Esophagus squamous epithelium (tissue), 4 donors: ENCODE data around the gene RPS6KC1.

Experiments
- POLR2A ChIP-seq, 4 donors: fragments of 450-650 bp; IDR thresholded peaks; one replicate each; pipeline ENCODE4 v1.6.1; 2017; ENCODE audit warnings: antibody characterized with exemption in 4 of 4, mild to moderate bottlenecking in 4 of 4, moderate library complexity in 3 of 4
- TF ChIP-seq, protein P1 (sequence below), 6 experiments: fragments of 450-650 bp in 4 of 6; fragments of 200-600 bp in 2 of 6; sonication (generic) in 2 of 6; IDR thresholded peaks; one replicate each; pipeline ENCODE4 v1.5.1; 2016 to 2019; ENCODE audit warnings: antibody characterized with exemption in 6 of 6, mild to moderate bottlenecking in 4 of 6, moderate library complexity in 4 of 6

DNA sequence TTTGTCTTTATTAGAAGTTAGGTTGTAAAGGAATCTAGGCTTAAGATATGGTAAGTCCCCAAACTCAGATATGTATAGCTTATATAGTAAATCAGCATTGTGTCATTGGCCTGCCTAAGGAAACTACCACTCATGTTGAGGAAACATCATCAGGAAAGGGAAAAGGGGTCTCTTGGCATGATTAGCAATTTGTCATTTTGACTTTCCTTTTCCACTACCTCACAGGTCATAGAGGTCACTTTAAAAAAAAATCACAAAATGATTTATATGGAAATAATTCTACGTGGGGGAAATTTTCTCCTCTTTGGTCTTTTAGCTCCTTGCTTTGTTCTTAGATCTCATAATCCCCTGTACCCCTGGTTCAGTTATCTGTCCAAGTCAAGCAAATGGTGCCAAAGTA, 213.5 kb downstream of the RPS6KC1 start:
- TF ChIP-seq, protein P1, sequence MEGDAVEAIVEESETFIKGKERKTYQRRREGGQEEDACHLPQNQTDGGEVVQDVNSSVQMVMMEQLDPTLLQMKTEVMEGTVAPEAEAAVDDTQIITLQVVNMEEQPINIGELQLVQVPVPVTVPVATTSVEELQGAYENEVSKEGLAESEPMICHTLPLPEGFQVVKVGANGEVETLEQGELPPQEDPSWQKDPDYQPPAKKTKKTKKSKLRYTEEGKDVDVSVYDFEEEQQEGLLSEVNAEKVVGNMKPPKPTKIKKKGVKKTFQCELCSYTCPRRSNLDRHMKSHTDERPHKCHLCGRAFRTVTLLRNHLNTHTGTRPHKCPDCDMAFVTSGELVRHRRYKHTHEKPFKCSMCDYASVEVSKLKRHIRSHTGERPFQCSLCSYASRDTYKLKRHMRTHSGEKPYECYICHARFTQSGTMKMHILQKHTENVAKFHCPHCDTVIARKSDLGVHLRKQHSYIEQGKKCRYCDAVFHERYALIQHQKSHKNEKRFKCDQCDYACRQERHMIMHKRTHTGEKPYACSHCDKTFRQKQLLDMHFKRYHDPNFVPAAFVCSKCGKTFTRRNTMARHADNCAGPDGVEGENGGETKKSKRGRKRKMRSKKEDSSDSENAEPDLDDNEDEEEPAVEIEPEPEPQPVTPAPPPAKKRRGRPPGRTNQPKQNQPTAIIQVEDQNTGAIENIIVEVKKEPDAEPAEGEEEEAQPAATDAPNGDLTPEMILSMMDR (IDR thresholded peaks at IDR 0.05), result no peak
- no peak for TF ChIP-seq POLR2A (IDR thresholded peaks at IDR 0.05)
